NCI-H526 (cell line): ENCODE data around the gene BCAP29.
"Not testable (repeated sequence)": the region's sequence is repeated elsewhere in the genome, so short reads cannot be mapped to it uniquely, and the experiment has no call there.

Experiments
- DNase-seq, 2 experiments: peaks; one replicate each; lab custom pipeline; 2025; lab: John Stamatoyannopoulos, UW

BCAP29 gene

GRCh38 chr7:107622429-107622828, 42.4 kb downstream of the BCAP29 start:
- no peak for DNase-seq

GRCh38 chr7:107622894-107623293, 42.8 kb downstream of the BCAP29 start:
- DNase-seq, result no peak

- no peak for DNase-seq
Measured at GRCh38 chr7:107627002-107627401, 47.0 kb downstream of the BCAP29 start.

GRCh38 chr7:107628461-107629064, 48.5 kb downstream of the BCAP29 start:
- DNase-seq, result no peak

GRCh38 chr7:107630342-107630741, 50.3 kb downstream of the BCAP29 start:
- DNase-seq, result no peak

GRCh38 chr7:107631588-107632491, 51.8 kb downstream of the BCAP29 start:
- DNase-seq, result no peak

- DNase-seq, result no peak
Measured at GRCh38 chr7:107632492-107632865, 52.4 kb downstream of the BCAP29 start.

GRCh38 chr7:107638594-107638993, 58.5 kb downstream of the BCAP29 start:
- DNase-seq, result peak in 1 of 2 experiments; percentile 3

DNA sequence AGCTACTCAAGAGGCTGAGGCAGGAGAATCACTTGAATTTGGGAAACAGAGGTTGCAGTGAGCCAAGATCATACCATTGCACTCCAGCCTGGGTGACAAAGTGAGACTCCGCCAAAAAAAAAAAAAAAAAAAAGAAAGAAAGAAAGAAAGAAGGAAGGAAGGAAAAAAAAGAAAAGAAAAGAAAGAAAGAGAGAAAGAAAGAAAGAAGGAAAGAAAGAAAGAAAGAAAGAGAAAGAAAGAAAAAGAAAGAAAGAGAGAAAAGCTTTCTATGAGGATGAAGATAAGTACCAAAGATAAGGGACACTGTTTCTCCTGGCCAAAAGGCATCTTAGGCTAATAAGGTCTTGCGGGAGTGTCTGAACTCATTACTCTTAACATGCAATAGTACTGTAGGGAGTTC, 59.0 kb downstream of the BCAP29 start:
- DNase-seq, result not testable (repeated sequence)

- no peak for DNase-seq
Measured at GRCh38 chr7:107641676-107642075, 61.6 kb downstream of the BCAP29 start.

DNA sequence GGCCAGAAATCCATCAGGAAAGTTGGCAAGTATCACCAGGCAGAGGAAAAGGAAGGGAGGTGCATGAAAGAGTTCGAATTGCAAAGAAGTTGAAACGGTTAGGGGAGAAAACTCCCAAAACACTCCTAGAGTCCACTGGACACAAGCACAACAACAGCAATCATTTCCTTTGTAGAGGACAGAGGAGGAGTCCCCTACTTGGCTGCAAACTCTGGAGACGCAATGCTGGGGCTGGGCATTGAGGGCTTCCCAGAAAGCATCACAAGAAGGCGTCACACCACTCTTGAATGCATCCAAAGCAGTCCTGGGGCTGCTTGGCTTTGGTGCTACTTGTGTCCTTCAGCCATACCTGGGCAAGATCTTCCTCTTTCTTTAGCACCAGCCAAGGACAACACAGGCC, 62.5 kb downstream of the BCAP29 start:
- DNase-seq, result no peak

DNA sequence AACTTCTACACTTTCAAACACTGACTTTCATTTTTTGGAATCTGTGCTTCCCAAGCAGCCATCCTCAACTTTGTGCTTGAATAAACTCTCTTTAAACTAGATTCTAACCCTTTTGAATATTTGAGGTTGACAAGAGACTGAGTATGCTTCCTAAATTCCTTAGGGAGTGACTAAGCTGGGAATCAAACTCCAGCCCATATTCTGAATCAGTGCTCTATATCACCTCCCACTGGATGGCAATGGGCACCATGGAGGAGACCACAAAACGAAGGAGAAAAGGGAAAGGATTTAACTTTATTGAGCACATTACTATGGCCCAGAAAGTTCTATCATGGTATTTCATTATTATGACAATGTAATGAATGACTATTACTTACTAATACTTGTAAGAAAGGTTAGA, 63.4 kb downstream of the BCAP29 start:
- DNase-seq, result no peak

DNA sequence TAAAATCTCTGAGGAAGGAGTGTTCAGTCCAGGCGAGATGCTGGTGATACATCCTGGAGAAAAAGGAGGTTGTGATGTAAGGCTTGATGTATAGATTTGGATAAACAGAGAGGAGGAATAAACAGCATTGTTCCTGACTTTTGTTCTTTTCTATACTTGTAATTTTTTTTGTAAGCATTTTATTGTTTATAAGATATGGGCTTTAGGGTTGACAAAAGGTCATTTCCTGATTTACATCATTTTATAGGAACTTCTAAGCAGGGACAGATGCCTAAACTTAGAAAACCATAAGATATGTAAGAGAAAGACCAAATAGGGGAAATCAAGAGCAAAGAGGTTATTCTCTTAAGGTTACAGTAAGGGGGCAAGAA, 63.9 kb downstream of the BCAP29 start:
- no peak for DNase-seq

- no peak for DNase-seq
Measured at GRCh38 chr7:107644309-107644974, 64.4 kb downstream of the BCAP29 start.

DNA sequence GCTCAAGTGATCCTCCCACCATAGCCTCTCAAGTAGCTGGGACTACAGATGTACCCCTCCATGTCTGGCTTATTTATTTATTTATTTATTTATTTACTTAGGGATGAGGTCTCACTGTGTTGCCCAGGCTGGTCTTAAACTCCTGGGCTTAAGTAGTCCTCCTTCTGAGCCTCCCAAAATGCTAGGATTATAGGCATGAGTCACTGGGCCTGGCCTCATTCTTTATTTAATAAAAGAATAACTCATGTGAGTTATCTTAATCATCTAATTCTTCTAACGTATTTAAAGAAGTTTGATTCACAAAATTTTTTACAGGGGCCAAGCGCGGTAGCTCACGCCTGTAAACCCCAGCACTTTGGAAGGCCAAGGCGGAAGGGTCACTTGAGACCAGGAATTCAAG, 72.6 kb downstream of the BCAP29 start:
- no peak for DNase-seq

DNA sequence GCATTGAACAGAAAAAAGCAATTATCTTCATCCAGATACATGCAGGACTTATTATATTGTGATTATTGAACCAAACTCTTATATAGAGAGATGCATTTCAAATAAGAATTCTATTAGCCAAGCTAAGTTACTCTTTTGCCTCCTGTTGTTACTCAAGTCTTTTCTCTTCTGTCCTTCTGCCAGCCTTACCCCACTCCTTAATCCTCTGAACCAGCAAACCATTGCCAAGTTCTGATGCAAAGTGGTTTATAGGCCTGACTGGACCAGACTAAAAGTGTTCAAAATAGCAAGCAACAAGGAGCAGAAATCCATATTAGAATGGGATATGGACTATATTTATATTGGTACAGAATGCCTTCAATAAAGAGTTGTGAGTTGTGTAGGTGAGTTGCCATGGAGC, 78.4 kb downstream of the BCAP29 start:
- DNase-seq, result no peak

- DNase-seq, result peak; percentile 90 to 92
Measured at GRCh38 chr7:107659666-107660065, 79.6 kb downstream of the BCAP29 start.

DNA sequence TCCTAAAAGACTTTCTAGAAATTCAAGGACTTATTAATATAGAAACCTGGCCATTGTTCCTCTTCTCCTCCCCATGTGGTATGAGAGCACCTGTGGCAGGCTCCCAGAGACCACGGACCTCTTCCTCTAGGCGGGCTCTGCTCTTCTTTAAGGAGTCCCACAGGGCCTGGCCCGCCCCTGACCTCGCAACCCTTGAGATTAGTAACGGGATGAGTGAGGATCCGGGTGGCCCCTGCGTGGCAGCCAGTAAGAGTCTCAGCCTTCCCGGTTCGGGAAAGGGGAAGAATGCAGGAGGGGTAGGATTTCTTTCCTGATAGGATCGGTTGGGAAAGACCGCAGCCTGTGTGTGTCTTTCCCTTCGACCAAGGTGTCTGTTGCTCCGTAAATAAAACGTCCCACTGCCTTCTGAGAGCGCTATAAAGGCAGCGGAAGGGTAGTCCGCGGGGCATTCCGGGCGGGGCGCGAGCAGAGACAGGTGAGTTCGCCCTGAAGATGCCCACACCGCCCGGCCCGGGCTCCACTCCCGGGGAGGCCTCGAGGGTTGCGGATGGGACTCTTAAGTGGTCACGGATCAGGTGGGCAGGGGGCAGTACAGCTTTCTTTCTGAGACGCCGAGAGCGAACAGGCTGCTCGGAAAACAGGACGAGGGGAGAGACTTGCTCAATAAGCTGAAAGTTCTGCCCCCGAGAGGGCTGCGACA, 80.5 kb downstream of the BCAP29 start, which contains the start of gene SLC26A4:
TSS of gene SLC26A4 (plus strand) at position 448 of the 700 bp plus-strand sequence. CDS start 814 bp downstream, outside the sequence.
- DNase-seq, result peak in 1 of 2 experiments; percentile 67

- DNase-seq, result peak; percentile 69 to 93
Measured at GRCh38 chr7:107661081-107661864, 81.2 kb downstream of the BCAP29 start.

DNA sequence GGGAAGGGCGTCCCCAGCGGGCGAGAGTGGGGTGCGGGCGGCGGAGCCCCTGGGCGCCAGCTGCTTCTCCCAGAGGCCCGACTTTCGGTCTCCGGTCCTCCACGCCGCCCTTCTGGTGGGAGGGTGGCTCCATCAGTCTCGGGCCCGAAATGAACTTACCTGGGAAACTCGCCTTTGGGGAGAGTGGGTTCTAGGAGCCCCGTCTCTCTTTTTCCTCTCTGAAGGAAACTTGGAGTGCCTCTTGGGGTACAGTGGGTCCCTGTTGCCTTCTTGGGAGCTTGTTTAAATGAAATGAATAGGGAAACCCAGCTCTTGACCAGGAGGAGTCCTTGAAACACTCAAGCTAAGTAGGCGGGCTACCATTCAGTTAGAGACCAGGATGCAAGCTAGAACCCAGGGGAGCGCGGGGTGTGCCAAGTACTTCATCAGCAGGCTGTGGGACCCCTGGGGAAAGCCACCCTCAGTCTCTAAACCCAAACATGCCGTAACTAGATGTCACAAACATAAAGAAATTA, 81.9 kb downstream of the BCAP29 start:
- peak in 1 of 2 experiments; percentile 46 for DNase-seq

- no peak for DNase-seq
Measured at GRCh38 chr7:107663196-107663595, 83.2 kb downstream of the BCAP29 start.
